Measurements from ENCODE around the gene SLK. TPM values are rescaled to one million over a fixed set of nuclear protein-coding genes. Genes with fewer than 3 reads are reported as not detected.
A peak's percentile ranks its signal among the peaks of the same experiment; 100 is the strongest.

Gene SLK
- total RNA-seq, 1 experiment from 2014 or later: 40.8 TPM

DNA sequence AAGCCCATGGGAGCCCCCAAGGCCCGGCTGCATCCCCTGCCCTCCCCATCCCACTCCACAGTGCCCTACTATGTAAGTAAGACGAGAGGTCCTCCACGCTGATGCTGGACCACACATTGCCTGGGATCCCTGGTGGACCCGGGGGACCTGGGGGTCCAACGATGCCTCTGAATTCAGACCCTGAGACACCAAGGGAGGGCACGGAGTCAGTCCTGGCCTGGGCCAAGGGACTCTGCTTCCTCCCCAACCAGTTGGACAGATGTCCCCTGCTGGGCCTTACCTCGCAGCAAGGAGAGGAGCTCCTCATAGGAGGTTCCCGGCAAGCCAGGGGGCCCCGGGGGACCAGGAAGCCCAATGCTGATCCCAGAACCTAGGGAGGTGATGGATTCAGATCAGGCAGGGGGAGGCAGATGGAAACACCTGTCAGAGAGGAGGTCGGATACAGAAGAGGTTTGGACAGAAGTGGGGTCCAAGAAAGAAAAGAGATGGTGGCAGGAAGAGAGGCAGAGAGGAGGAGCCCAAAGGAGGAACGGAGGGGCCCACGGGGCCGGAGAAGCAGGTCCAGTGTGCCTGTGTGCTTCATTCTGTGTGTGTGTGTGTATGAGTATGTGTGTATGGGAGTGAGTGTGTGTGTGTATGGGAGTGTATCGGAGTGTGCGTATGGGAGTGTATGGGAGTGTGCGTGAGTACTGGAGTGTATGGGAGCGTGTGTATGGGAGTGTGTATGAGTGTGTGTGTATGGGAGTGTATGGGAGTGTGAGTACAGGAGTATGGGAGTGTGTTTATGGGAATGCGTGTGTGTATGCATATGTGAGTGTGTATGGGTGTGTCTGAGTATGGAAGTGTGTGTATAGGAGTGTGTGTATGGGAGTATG is 68.5 kb downstream of the SLK start:
- CTCF ChIA-PET: no interaction called here
- no peaks in the 10 kb centered on the region for H3K27me3 ChIP-seq (ENCODE audit: control insufficient read depth, insufficient read depth, low read length)
- in situ Hi-C loops (cut with HindIII; ENCODE audit: low pct_unique_long_range_greater_than_20kb, low sequenced_read_pairs): no loop called here
- DNase-seq (ENCODE audit: low read depth, low spot score): no peak
- no TSS peak for BruUV-seq (replicated peaks)
- intact Hi-C loops (cut with micrococcal nuclease; ENCODE audit: unreplicated experiment): no loop called here
- POLR2A ChIA-PET: interaction anchor here (0.6 kb wide), 1 partner anchor 246 kb away, joined by 3 read pairs; no protein-coding TSS in a partner anchor
- peak; percentile 7; the same call in 1 of the 2 replicates for ATAC-seq
- no peaks in the 10 kb centered on the region for H3K9me3 ChIP-seq (ENCODE audit: control insufficient read depth, insufficient read depth, low read depth, low read length)
- H3K27ac ChIP-seq (ENCODE audit: low read length): no peak overlapping the region
- H3K4me1 ChIP-seq (ENCODE audit: control insufficient read depth, insufficient read depth, low read length): no peaks in the 10 kb centered on the region
- H3K4me3 ChIP-seq (ENCODE audit: low read depth in 2 of 2, low read length in 2 of 2): no peak overlapping the region
- TF ChIP-seq POLR2AphosphoS5 (IDR thresholded peaks at IDR 0.05; ENCODE audit: low read depth, low read length): no peak
- TF ChIP-seq, protein P1, sequence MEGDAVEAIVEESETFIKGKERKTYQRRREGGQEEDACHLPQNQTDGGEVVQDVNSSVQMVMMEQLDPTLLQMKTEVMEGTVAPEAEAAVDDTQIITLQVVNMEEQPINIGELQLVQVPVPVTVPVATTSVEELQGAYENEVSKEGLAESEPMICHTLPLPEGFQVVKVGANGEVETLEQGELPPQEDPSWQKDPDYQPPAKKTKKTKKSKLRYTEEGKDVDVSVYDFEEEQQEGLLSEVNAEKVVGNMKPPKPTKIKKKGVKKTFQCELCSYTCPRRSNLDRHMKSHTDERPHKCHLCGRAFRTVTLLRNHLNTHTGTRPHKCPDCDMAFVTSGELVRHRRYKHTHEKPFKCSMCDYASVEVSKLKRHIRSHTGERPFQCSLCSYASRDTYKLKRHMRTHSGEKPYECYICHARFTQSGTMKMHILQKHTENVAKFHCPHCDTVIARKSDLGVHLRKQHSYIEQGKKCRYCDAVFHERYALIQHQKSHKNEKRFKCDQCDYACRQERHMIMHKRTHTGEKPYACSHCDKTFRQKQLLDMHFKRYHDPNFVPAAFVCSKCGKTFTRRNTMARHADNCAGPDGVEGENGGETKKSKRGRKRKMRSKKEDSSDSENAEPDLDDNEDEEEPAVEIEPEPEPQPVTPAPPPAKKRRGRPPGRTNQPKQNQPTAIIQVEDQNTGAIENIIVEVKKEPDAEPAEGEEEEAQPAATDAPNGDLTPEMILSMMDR (IDR thresholded peaks at IDR 0.05): no peak
- TF ChIP-seq SIN3A (IDR thresholded peaks at IDR 0.05; ENCODE audit: borderline replicate concordance, insufficient read depth, low read depth, low read length): no peak
- no peak for TF ChIP-seq TCF7L2 (IDR thresholded peaks at IDR 0.05; ENCODE audit: low read depth, low read length)
- TF ChIP-seq, protein P2, sequence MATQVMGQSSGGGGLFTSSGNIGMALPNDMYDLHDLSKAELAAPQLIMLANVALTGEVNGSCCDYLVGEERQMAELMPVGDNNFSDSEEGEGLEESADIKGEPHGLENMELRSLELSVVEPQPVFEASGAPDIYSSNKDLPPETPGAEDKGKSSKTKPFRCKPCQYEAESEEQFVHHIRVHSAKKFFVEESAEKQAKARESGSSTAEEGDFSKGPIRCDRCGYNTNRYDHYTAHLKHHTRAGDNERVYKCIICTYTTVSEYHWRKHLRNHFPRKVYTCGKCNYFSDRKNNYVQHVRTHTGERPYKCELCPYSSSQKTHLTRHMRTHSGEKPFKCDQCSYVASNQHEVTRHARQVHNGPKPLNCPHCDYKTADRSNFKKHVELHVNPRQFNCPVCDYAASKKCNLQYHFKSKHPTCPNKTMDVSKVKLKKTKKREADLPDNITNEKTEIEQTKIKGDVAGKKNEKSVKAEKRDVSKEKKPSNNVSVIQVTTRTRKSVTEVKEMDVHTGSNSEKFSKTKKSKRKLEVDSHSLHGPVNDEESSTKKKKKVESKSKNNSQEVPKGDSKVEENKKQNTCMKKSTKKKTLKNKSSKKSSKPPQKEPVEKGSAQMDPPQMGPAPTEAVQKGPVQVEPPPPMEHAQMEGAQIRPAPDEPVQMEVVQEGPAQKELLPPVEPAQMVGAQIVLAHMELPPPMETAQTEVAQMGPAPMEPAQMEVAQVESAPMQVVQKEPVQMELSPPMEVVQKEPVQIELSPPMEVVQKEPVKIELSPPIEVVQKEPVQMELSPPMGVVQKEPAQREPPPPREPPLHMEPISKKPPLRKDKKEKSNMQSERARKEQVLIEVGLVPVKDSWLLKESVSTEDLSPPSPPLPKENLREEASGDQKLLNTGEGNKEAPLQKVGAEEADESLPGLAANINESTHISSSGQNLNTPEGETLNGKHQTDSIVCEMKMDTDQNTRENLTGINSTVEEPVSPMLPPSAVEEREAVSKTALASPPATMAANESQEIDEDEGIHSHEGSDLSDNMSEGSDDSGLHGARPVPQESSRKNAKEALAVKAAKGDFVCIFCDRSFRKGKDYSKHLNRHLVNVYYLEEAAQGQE (IDR thresholded peaks at IDR 0.05; ENCODE audit: insufficient read depth in 1 of 2, low read depth in 2 of 2, low read length in 1 of 2): no peak
- no peaks in the 10 kb centered on the region for H3K36me3 ChIP-seq (ENCODE audit: control insufficient read depth, insufficient read depth, low read length)

DNA sequence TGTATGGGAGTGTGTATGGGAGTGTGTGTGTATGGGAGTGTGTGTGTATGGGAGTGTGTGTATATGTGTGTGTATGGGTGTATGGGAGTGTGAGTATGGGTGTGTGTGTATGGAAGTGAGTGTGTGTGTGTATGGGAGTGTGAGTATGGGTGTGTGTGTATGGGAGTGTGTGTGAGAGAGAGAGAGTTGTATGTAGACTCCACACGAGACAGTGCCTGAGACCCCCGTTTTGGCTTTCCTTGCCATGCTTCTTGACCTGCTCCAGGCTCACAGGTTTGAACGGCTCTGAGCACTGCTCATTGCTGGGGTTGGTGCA is 69.1 kb downstream of the SLK start:
- ATAC-seq: no peak
- no peak for DNase-seq (ENCODE audit: low read depth, low spot score)
- intact Hi-C loops (cut with micrococcal nuclease; ENCODE audit: unreplicated experiment) (no loop called here), in situ Hi-C loops (cut with HindIII; ENCODE audit: low pct_unique_long_range_greater_than_20kb, low sequenced_read_pairs) (no loop called here)
- ChIA-PET CTCF (no interaction called here), POLR2A (interaction anchor here (0.6 kb wide), 1 partner anchor 247 kb away, joined by 3 read pairs; no protein-coding TSS in a partner anchor)
- no peak for TF ChIP-seq POLR2AphosphoS5 (IDR thresholded peaks at IDR 0.05; ENCODE audit: low read depth, low read length)
- no peak for TF ChIP-seq TCF7L2 (IDR thresholded peaks at IDR 0.05; ENCODE audit: low read depth, low read length)
- TF ChIP-seq SIN3A (IDR thresholded peaks at IDR 0.05; ENCODE audit: borderline replicate concordance, insufficient read depth, low read depth, low read length): no peak
- Histone ChIP-seq H3K4me1 (ENCODE audit: control insufficient read depth, insufficient read depth, low read length) (no peaks in the 10 kb centered on the region), H3K27me3 (ENCODE audit: control insufficient read depth, insufficient read depth, low read length) (no peaks in the 10 kb centered on the region), H3K4me3 (ENCODE audit: low read depth in 2 of 2, low read length in 2 of 2) (no peak overlapping the region), H3K36me3 (ENCODE audit: control insufficient read depth, insufficient read depth, low read length) (no peaks in the 10 kb centered on the region), H3K27ac (ENCODE audit: low read length) (no peak overlapping the region), H3K9me3 (ENCODE audit: control insufficient read depth, insufficient read depth, low read depth, low read length) (no peaks in the 10 kb centered on the region)
- BruUV-seq (replicated peaks): no TSS peak

All from Panc1 (cell line).